OCI-LY1 (cell line): ENCODE measurements around the gene CTNNA2.

Experiments
- H2AFZ ChIP-seq: fragments of 200-600 bp; sonication (generic), shearing (Covaris generic); 2 replicates; pipeline ENCODE4 v1.6.0; 2014; ENCODE audit warnings: antibody characterized with exemption, mild to moderate bottlenecking, low read length
- H3F3A ChIP-seq: fragments of 200-600 bp; sonication (generic), shearing (Covaris generic); 2 replicates; pipeline ENCODE4 v1.6.0; 2014; ENCODE audit warnings: mild to moderate bottlenecking, antibody characterized with exemption, low read length, moderate library complexity; ENCODE audit not compliant: insufficient read depth
- H3K27ac ChIP-seq: fragments of 200-600 bp; sonication (generic); 2 replicates; pipeline ENCODE4 v1.5.1; 2014; ENCODE audit warnings: low read length, mixed run types, mild to moderate bottlenecking, low read depth; ENCODE audit not compliant: poor library complexity, severe bottlenecking
- H3K27me3 ChIP-seq: fragments of 200-600 bp; sonication (generic); 2 replicates; pipeline ENCODE4 v1.6.0; 2014; ENCODE audit warnings: antibody characterized with exemption, mild to moderate bottlenecking, low read length, moderate library complexity; ENCODE audit not compliant: insufficient read depth
- H3K36me3 ChIP-seq: fragments of 200-600 bp; sonication (generic); 2 replicates; pipeline ENCODE4 v1.6.1; 2014; ENCODE audit warnings: mild to moderate bottlenecking, antibody characterized with exemption, low read length, moderate library complexity, mixed read lengths; ENCODE audit not compliant: insufficient read depth
- H3K4me1 ChIP-seq: fragments of 200-600 bp; sonication (generic); 2 replicates; pipeline ENCODE4 v1.5.1; 2014; ENCODE audit warnings: mild to moderate bottlenecking, low read length, moderate library complexity; ENCODE audit not compliant: insufficient read depth, severe bottlenecking
- H3K4me2 ChIP-seq: fragments of 200-600 bp; sonication (generic), shearing (Covaris generic); 2 replicates; pipeline ENCODE4 v1.6.1; 2014; ENCODE audit warnings: low read length
- H3K4me3 ChIP-seq: fragments of 200-600 bp; sonication (generic); 2 replicates; pipeline ENCODE4 v1.5.1; 2014; ENCODE audit warnings: low read length, low read depth, mild to moderate bottlenecking, mixed read lengths; ENCODE audit not compliant: poor library complexity, severe bottlenecking
- H3K79me2 ChIP-seq: fragments of 200-600 bp; shearing (Covaris generic); 2 replicates; pipeline ENCODE4 v1.6.1; 2016; ENCODE audit warnings: mixed run types, low read length, mixed read lengths; ENCODE audit not compliant: insufficient read depth
- H3K9ac ChIP-seq: fragments of 200-600 bp; sonication (generic), shearing (Covaris generic); 2 replicates; pipeline ENCODE4 v1.6.1; 2014; ENCODE audit warnings: mild to moderate bottlenecking, low read length, mixed read lengths
- H3K9me2 ChIP-seq: fragments of 200-600 bp; sonication (generic), shearing (Covaris generic); 2 replicates; pipeline ENCODE4 v1.6.1; 2014; ENCODE audit warnings: low read depth, mild to moderate bottlenecking, low read length, mixed read lengths
- H3K9me3 ChIP-seq: fragments of 200-600 bp; shearing (Covaris generic); 2 replicates; pipeline ENCODE4 v1.6.1; 2014; ENCODE audit warnings: low read length, mixed read lengths
- H4K20me1 ChIP-seq: fragments of 200-600 bp; sonication (generic), shearing (Covaris generic); 2 replicates; pipeline ENCODE4 v1.6.0; 2016; ENCODE audit warnings: mild to moderate bottlenecking, low read length; ENCODE audit not compliant: insufficient read depth
- CTCF ChIP-seq: fragments of 200-600 bp; sonication (generic), shearing (Covaris generic); IDR thresholded peaks from 2 replicates; pipeline ENCODE4 v1.5.1; 2017; ENCODE audit warnings: mild to moderate bottlenecking, antibody characterized with exemption, low read length, moderate library complexity, mixed read lengths
- EZH2 ChIP-seq: fragments of 200-600 bp; sonication (generic), shearing (Covaris generic); IDR thresholded peaks from 2 replicates; pipeline ENCODE4 v1.8.0; 2017; ENCODE audit warnings: borderline replicate concordance, mixed run types, mild to moderate bottlenecking, antibody characterized with exemption, low read length, moderate library complexity, mixed read lengths

The CTNNA2 gene

GRCh38 chr2:80147690-80148089 lies 634.8 kb downstream of the CTNNA2 start:
- Histone ChIP-seq H3K9me3 (no peaks in the 10 kb centered on the region), H3K4me2 (no peak overlapping the region), H3K27me3 (no peaks in the 10 kb centered on the region), H3K27ac (no peak overlapping the region), H3F3A (no peaks in the 10 kb centered on the region), H3K9ac (no peak overlapping the region), H3K4me3 (no peak overlapping the region), H3K79me2 (no peaks in the 10 kb centered on the region), H3K9me2 (no peaks in the 10 kb centered on the region), H4K20me1 (no peaks in the 10 kb centered on the region), H3K4me1 (no peaks in the 10 kb centered on the region), H3K36me3 (no peaks in the 10 kb centered on the region), H2AFZ (no peak overlapping the region)
- no peak for TF ChIP-seq CTCF
- TF ChIP-seq EZH2, result no peak

GRCh38 chr2:80148906-80149305 lies 636.1 kb downstream of the CTNNA2 start:
- H3K27ac ChIP-seq, result no peak overlapping the region
- H3K9ac ChIP-seq, result no peak overlapping the region
- no peak overlapping the region for H2AFZ ChIP-seq
- no peaks in the 10 kb centered on the region for H3K79me2 ChIP-seq
- no peak overlapping the region for H3K4me3 ChIP-seq
- TF ChIP-seq EZH2 (no peak), CTCF (no peak)
- no peaks in the 10 kb centered on the region for H3K27me3 ChIP-seq
- no peaks in the 10 kb centered on the region for H3K4me1 ChIP-seq
- H3K9me2 ChIP-seq, result no peaks in the 10 kb centered on the region
- H3K36me3 ChIP-seq, result no peaks in the 10 kb centered on the region
- no peaks in the 10 kb centered on the region for H3K9me3 ChIP-seq
- no peaks in the 10 kb centered on the region for H4K20me1 ChIP-seq
- no peak overlapping the region for H3K4me2 ChIP-seq
- H3F3A ChIP-seq, result no peaks in the 10 kb centered on the region

GRCh38 chr2:80149991-80150390 lies 637.1 kb downstream of the CTNNA2 start:
- H3K79me2 ChIP-seq, result no peaks in the 10 kb centered on the region
- no peaks in the 10 kb centered on the region for H3K9me2 ChIP-seq
- no peak overlapping the region for H3K4me3 ChIP-seq
- H3K9ac ChIP-seq, result no peak overlapping the region
- no peak overlapping the region for H2AFZ ChIP-seq
- H3K27ac ChIP-seq, result no peak overlapping the region
- no peak for TF ChIP-seq EZH2
- TF ChIP-seq CTCF, result no peak
- H4K20me1 ChIP-seq, result no peaks in the 10 kb centered on the region
- no peaks in the 10 kb centered on the region for H3K36me3 ChIP-seq
- H3F3A ChIP-seq, result no peaks in the 10 kb centered on the region
- H3K4me2 ChIP-seq, result no peak overlapping the region
- no peaks in the 10 kb centered on the region for H3K4me1 ChIP-seq
- no peaks in the 10 kb centered on the region for H3K9me3 ChIP-seq
- no peaks in the 10 kb centered on the region for H3K27me3 ChIP-seq
